Measurements from ENCODE around the gene SIGLEC6. TPM values are rescaled to one million over a fixed set of nuclear protein-coding genes. Genes with fewer than 3 reads are reported as not detected.
A peak's percentile ranks its signal among the peaks of the same experiment; 100 is the strongest.

SIGLEC6 gene
- total RNA-seq, 1 experiment from 2014 or later = 0.31 TPM

GRCh38 chr19:51479531-51480331 lies 51.7 kb downstream of the SIGLEC6 start:
- no peak overlapping the region for H3K9ac ChIP-seq (ENCODE audit: extremely low read depth, insufficient read length, low read length)
- H3K79me2 ChIP-seq (ENCODE audit: insufficient read depth, low read length) = no peaks in the 10 kb centered on the region
- H3K27me3 ChIP-seq (ENCODE audit: insufficient read depth, low read length) = no peaks in the 10 kb centered on the region
- no peak overlapping the region for H2BK15ac ChIP-seq (ENCODE audit: low read depth, low read length)
- no peak overlapping the region for H3K23ac ChIP-seq (ENCODE audit: insufficient read length, low read depth, low read length)
- H4K20me1 ChIP-seq (ENCODE audit: control insufficient read depth, insufficient read depth, insufficient read length) = no peaks in the 10 kb centered on the region
- H3K56ac ChIP-seq (ENCODE audit: insufficient read length, low read depth, low read length) = no peak overlapping the region
- no peak overlapping the region for H3K14ac ChIP-seq (ENCODE audit: insufficient read depth, low read length)
- no peak for DNase-seq
- no peak overlapping the region for H2BK5ac ChIP-seq (ENCODE audit: insufficient read length, low read length)
- no peak overlapping the region for H3K27ac ChIP-seq (ENCODE audit: insufficient read length, low read depth, low read length)
- no peak overlapping the region for H3T11ph ChIP-seq (ENCODE audit: low read length)
- no CpG with 5 or more reads among the region's 12 CpGs for WGBS (ENCODE audit: extremely low coverage, insufficient read length, low lambda C conversion rate)
- H3K4me2 ChIP-seq (ENCODE audit: insufficient read depth, insufficient read length, low read length) = no peak overlapping the region
- TF ChIP-seq CTCF (conservative IDR thresholded peaks at IDR 0.05) = no peak
- peak overlapping the region in 1 of 3 experiments; percentile 21; a peak in 1 of 7 replicates for H3K27ac Mint-ChIP-seq
- H3K18ac ChIP-seq (ENCODE audit: insufficient read length, low read depth, low read length) = no peak overlapping the region
- no peaks in the 10 kb centered on the region for H3K9me3 ChIP-seq (ENCODE audit: control insufficient read depth, low read depth, low read length)
- H4K91ac ChIP-seq (ENCODE audit: insufficient read length, low read depth, low read length) = no peak overlapping the region
- peaks cover 41% of the 10 kb centered on the region for H3K27me3 Mint-ChIP-seq (ENCODE audit: low read depth)
- H2AFZ ChIP-seq (ENCODE audit: low read length) = no peak overlapping the region
- no peaks in the 10 kb centered on the region for H3K79me1 ChIP-seq (ENCODE audit: insufficient read depth, low read depth, low read length, poor library complexity, severe bottlenecking)
- H3K23me2 ChIP-seq (ENCODE audit: insufficient read length, low read depth, low read length, poor library complexity, severe bottlenecking) = no peaks in the 10 kb centered on the region
- H3K4me1 Mint-ChIP-seq = no peaks in the 10 kb centered on the region
- no peaks in the 10 kb centered on the region for H3K4me1 ChIP-seq (ENCODE audit: insufficient read depth, low read length)
- no peak overlapping the region for H4K5ac ChIP-seq (ENCODE audit: insufficient read length, low read depth, low read length)
- peaks cover 23 to 94% of the 10 kb centered on the region in 2 experiments for H3K9me3 Mint-ChIP-seq
- no peak overlapping the region for H2BK20ac ChIP-seq (ENCODE audit: low read depth, low read length, poor library complexity, severe bottlenecking)
- H2BK12ac ChIP-seq (ENCODE audit: insufficient read length, low read depth, low read length) = no peak overlapping the region
- no peak overlapping the region for H2BK120ac ChIP-seq (ENCODE audit: low read depth, low read length, poor library complexity, severe bottlenecking)
- no peak overlapping the region for H3K4me3 Mint-ChIP-seq
- H3K4ac ChIP-seq (ENCODE audit: low read depth, low read length) = no peak overlapping the region
- H2AK5ac ChIP-seq (ENCODE audit: insufficient read length, low read length) = no peak overlapping the region
- peaks cover 0 to 4% (median 0%) of the 10 kb centered on the region in 3 experiments; a peak in 2 of 7 replicates for H3K36me3 Mint-ChIP-seq (ENCODE audit: insufficient read depth in 1 of 3, low read depth in 3 of 3)
- no peak overlapping the region for H4K8ac ChIP-seq (replicated peaks; ENCODE audit: insufficient read length, low read depth, low read length)

Data from H9 (cell line).